Mucosa of stomach (tissue), 1 donor: Measurements from ENCODE around the gene SPTSSB.

Source experiments
- H3K27me3 ChIP-seq: one replicate; pipeline ENCODE4 v1.7.0; 2013; ENCODE audit warnings: mild to moderate bottlenecking, low read length; ENCODE audit not compliant: control insufficient read depth, insufficient read depth
- H3K36me3 ChIP-seq: one replicate; pipeline ENCODE4 v1.7.0; 2013; ENCODE audit warnings: low read length; ENCODE audit not compliant: control insufficient read depth, insufficient read depth
- H3K4me1 ChIP-seq: one replicate; pipeline ENCODE4 v1.7.0; 2013; ENCODE audit warnings: mild to moderate bottlenecking, low read length; ENCODE audit not compliant: control insufficient read depth, insufficient read depth
- H3K4me3 ChIP-seq: one replicate; pipeline ENCODE4 v1.7.0; 2013; ENCODE audit warnings: low read length
- H3K9ac ChIP-seq: one replicate; pipeline ENCODE4 v1.7.0; 2013; ENCODE audit warnings: mild to moderate bottlenecking, low read length, moderate library complexity
- H3K9me3 ChIP-seq: one replicate; pipeline ENCODE4 v1.7.0; 2013; ENCODE audit warnings: mild to moderate bottlenecking, low read length, moderate library complexity; ENCODE audit not compliant: control insufficient read depth
- donor health status: Pancreatic carcinoma.

Gene SPTSSB

GRCh38 chr3:161349529-161350312 is 21.6 kb downstream of the SPTSSB start:
- Histone ChIP-seq H3K27me3 (no peaks in the 10 kb centered on the region), H3K9me3 (no peaks in the 10 kb centered on the region), H3K9ac (no peak overlapping the region), H3K36me3 (no peaks in the 10 kb centered on the region), H3K4me3 (no peak overlapping the region), H3K4me1 (peaks cover 20% of the 10 kb centered on the region)

- no peaks in the 10 kb centered on the region for H3K36me3 ChIP-seq
- H3K4me3 ChIP-seq: no peak overlapping the region
- no peak overlapping the region for H3K9ac ChIP-seq
- peaks cover 20% of the 10 kb centered on the region for H3K4me1 ChIP-seq
- no peaks in the 10 kb centered on the region for H3K9me3 ChIP-seq
- H3K27me3 ChIP-seq: no peaks in the 10 kb centered on the region
Measured at GRCh38 chr3:161348796-161349400, 22.4 kb downstream of the SPTSSB start.

GRCh38 chr3:161347726-161348125 is 23.6 kb downstream of the SPTSSB start:
- Histone ChIP-seq H3K27me3 (no peaks in the 10 kb centered on the region), H3K36me3 (no peaks in the 10 kb centered on the region), H3K9me3 (no peaks in the 10 kb centered on the region), H3K4me1 (peaks cover 20% of the 10 kb centered on the region), H3K9ac (no peak overlapping the region), H3K4me3 (no peak overlapping the region)

GRCh38 chr3:161345023-161345422 is 26.3 kb downstream of the SPTSSB start:
- no peak overlapping the region for H3K9ac ChIP-seq
- H3K27me3 ChIP-seq: no peaks in the 10 kb centered on the region
- no peak overlapping the region for H3K4me3 ChIP-seq
- peaks cover 16% of the 10 kb centered on the region for H3K4me1 ChIP-seq
- no peaks in the 10 kb centered on the region for H3K9me3 ChIP-seq
- no peaks in the 10 kb centered on the region for H3K36me3 ChIP-seq

- Histone ChIP-seq H3K36me3 (no peaks in the 10 kb centered on the region), H3K9me3 (no peaks in the 10 kb centered on the region), H3K9ac (no peak overlapping the region), H3K4me3 (no peak overlapping the region), H3K4me1 (peaks cover 6% of the 10 kb centered on the region), H3K27me3 (no peaks in the 10 kb centered on the region)
Measured at GRCh38 chr3:161343986-161344385, 27.3 kb downstream of the SPTSSB start.

- Histone ChIP-seq H3K9ac (no peak overlapping the region), H3K36me3 (no peaks in the 10 kb centered on the region), H3K4me1 (peaks cover 4% of the 10 kb centered on the region), H3K27me3 (no peaks in the 10 kb centered on the region), H3K9me3 (no peaks in the 10 kb centered on the region), H3K4me3 (no peak overlapping the region)
Measured at GRCh38 chr3:161343540-161343939, 27.8 kb downstream of the SPTSSB start.

- Histone ChIP-seq H3K9ac (no peak overlapping the region), H3K9me3 (no peaks in the 10 kb centered on the region), H3K4me3 (no peak overlapping the region), H3K4me1 (no peaks in the 10 kb centered on the region), H3K36me3 (no peaks in the 10 kb centered on the region), H3K27me3 (no peaks in the 10 kb centered on the region)
Measured at GRCh38 chr3:161342629-161343028, 28.7 kb downstream of the SPTSSB start.

GRCh38 chr3:161339517-161340500 is 31.5 kb downstream of the SPTSSB start:
- Histone ChIP-seq H3K4me1 (no peaks in the 10 kb centered on the region), H3K36me3 (no peaks in the 10 kb centered on the region), H3K27me3 (no peaks in the 10 kb centered on the region), H3K9me3 (no peaks in the 10 kb centered on the region), H3K9ac (no peak overlapping the region), H3K4me3 (no peak overlapping the region)

GRCh38 chr3:161337311-161337710 is 34.0 kb downstream of the SPTSSB start:
- H3K9ac ChIP-seq: no peak overlapping the region
- no peaks in the 10 kb centered on the region for H3K9me3 ChIP-seq
- H3K27me3 ChIP-seq: no peaks in the 10 kb centered on the region
- no peak overlapping the region for H3K4me3 ChIP-seq
- H3K36me3 ChIP-seq: no peaks in the 10 kb centered on the region
- H3K4me1 ChIP-seq: no peaks in the 10 kb centered on the region

GRCh38 chr3:161336661-161337060 is 34.7 kb downstream of the SPTSSB start:
- no peak overlapping the region for H3K9ac ChIP-seq
- H3K27me3 ChIP-seq: no peaks in the 10 kb centered on the region
- no peaks in the 10 kb centered on the region for H3K4me1 ChIP-seq
- H3K9me3 ChIP-seq: no peaks in the 10 kb centered on the region
- no peak overlapping the region for H3K4me3 ChIP-seq
- H3K36me3 ChIP-seq: no peaks in the 10 kb centered on the region

GRCh38 chr3:161333696-161334095 is 37.6 kb downstream of the SPTSSB start:
- Histone ChIP-seq H3K9ac (no peak overlapping the region), H3K4me3 (no peak overlapping the region), H3K4me1 (no peaks in the 10 kb centered on the region), H3K9me3 (no peaks in the 10 kb centered on the region), H3K27me3 (no peaks in the 10 kb centered on the region), H3K36me3 (no peaks in the 10 kb centered on the region)

GRCh38 chr3:161332792-161333191 is 38.5 kb downstream of the SPTSSB start:
- Histone ChIP-seq H3K27me3 (no peaks in the 10 kb centered on the region), H3K9ac (no peak overlapping the region), H3K36me3 (no peaks in the 10 kb centered on the region), H3K9me3 (no peaks in the 10 kb centered on the region), H3K4me3 (no peak overlapping the region), H3K4me1 (no peaks in the 10 kb centered on the region)
